Dermis blood vessel endothelial cell (primary cell): Measurements from ENCODE around the gene TIMM23. TPM values are rescaled to one million over a fixed set of nuclear protein-coding genes. Genes with fewer than 3 reads are reported as not detected.
A peak's percentile ranks its signal among the peaks of the same experiment; 100 is the strongest.
"Not testable (repeated sequence)": the region's sequence is repeated elsewhere in the genome, so short reads cannot be mapped to it uniquely, and the experiment has no call there.

ENCODE experiments used
- DNase-seq: peaks from one replicate; pipeline ENCODE4 v3.0.0; 2010
- total RNA-seq: library from RNA; depleted of rRNA; stranded (reverse); fragments of >200 nt; gene quantifications from 2 replicates; pipeline ENCODE4 v1.2.3, GENCODE V29; 2014

The TIMM23 gene
- total RNA-seq, 1 donor from 2014 or later, result 71.5 TPM

GRCh38 chr10:45997994-45998763, 25.9 kb downstream of the TIMM23 start:
- no peak for DNase-seq

DNA sequence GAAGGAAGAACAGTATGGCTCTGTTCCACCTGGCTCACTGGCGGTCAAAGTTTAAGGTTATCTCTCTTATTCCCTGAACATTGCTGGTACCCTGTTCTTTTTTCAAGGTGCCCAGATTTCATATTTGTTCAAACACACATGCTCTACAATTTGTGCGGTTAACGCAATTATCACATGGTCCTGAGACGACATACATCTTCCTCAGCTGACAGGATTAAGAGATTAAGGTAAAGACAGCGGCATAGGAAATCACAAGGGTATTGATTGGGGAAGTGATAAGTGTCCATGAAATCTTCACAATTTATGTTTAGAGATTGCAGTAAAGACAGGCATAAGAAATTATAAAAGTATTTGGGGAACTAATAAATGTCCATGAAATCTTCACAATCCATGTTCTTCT, 27.7 kb downstream of the TIMM23 start:
- not testable (repeated sequence) for DNase-seq

DNA sequence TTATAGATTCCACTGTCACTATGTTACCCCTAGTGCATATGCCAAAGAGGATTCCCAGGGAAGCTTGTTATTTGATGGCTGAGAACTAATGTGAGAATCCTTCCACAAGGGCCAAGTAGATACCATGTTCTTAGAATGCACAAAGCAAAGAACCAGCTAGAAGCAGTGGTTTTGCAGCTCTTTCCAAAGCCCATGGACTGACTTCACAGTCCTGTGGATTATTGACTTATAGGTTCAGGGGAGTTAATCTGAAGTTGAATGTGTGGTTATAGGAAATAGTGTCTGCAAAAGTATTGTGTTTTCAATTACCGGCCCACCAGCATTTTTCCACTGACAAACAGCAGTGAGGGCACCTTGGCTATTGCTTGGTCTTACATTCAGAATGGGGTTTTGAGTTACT, 28.2 kb downstream of the TIMM23 start:
- DNase-seq, result no peak

DNA sequence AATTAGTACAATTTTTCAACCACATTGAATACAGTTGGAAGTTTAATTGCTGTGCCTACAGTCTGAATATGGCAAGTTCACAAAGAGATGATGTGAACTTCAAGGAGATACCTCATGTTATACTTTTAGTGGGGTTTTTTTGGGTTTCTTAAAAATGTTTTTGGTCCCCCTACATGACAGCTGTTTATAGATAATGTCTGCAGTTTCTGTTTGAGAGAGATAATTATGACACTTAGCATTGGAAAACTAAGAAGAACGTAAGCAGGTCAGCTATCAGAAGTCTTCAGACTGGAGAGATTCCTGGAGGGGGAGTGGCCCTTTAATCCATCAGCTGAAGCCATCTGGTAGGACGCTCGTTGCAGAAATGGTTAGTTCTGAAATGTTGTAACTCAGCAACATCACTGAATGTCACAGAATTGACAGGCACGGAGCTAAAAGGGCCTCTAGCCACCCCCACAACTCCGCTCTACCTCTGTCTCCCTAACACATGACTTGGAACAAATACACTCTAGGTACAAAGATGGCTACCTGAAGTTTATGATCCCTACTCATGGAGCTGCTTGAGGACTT, 29.0 kb downstream of the TIMM23 start:
- DNase-seq, result no peak

- DNase-seq, result not testable (repeated sequence)
Measured at GRCh38 chr10:46002189-46002687, 29.9 kb downstream of the TIMM23 start.

GRCh38 chr10:46002916-46003693, 30.8 kb downstream of the TIMM23 start:
- no peak for DNase-seq

- DNase-seq, result no peak
Measured at GRCh38 chr10:46004963-46005362, 32.7 kb downstream of the TIMM23 start.

- DNase-seq, result no peak
Measured at GRCh38 chr10:46005383-46005782, 33.1 kb downstream of the TIMM23 start.

DNA sequence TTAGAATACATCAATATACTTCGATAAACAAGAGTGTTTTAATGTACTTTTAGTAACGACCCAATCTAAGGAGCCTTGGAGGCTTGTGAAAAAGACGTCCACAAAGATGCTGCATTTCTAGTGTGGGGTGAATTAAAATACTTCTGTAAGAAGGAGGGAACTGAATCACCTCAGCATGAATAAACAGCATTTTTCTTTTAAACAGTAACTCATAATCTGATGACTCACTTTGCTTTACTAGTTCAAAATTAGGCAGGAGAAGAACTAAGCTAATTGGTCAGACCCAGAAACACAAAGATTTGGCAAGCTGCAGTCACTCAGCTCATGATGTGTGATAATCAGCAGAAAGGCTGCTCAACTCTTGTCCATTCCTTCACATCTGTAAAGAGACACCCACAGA, 33.9 kb downstream of the TIMM23 start:
- peak; percentile 6 for DNase-seq

DNA sequence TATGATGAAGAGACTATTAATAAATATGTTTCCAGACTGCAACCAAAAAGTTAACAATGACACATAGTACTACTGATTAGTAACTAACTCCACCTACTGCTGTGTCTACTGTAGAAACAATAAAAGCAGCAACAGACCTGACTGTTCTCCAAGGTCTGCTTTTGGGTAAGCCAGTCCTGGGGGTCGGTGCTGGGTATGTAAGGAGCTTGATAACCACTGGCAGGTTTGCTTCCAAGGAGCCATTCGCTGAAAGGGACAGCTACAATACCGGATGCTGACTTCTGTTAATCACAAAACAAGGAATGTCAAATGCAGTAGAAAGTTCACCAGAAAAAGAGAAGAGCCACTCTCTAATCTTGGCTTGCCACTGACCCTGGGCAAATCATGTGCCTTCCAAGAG, 40.5 kb downstream of the TIMM23 start:
- no peak for DNase-seq

- DNase-seq, result no peak
Measured at GRCh38 chr10:46014206-46014605, 41.9 kb downstream of the TIMM23 start.

GRCh38 chr10:46014683-46015405, 42.6 kb downstream of the TIMM23 start:
- no peak for DNase-seq

DNA sequence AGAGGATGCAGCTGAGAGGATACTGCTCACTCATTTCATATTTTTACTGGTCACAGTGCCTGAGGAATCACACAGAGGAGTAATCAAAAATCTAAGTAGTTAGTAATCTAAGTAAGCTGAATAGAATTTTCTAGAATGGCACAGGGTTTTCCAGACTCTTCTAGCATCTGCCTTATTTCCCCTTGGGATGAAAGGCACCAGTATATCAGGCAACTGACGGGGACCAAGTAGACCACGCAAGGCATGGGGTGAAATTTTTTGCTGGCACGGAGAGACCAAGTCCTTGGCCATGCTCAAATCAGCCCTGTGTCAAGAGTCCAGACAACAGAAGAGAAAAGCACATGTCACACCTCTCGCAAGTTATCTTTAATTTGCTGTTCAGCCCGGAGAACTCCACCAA, 43.9 kb downstream of the TIMM23 start:
- no peak for DNase-seq

GRCh38 chr10:46016811-46017210, 44.5 kb downstream of the TIMM23 start:
- DNase-seq, result no peak

- peak; percentile 47 for DNase-seq
Measured at GRCh38 chr10:46017733-46018132, 45.4 kb downstream of the TIMM23 start.

DNA sequence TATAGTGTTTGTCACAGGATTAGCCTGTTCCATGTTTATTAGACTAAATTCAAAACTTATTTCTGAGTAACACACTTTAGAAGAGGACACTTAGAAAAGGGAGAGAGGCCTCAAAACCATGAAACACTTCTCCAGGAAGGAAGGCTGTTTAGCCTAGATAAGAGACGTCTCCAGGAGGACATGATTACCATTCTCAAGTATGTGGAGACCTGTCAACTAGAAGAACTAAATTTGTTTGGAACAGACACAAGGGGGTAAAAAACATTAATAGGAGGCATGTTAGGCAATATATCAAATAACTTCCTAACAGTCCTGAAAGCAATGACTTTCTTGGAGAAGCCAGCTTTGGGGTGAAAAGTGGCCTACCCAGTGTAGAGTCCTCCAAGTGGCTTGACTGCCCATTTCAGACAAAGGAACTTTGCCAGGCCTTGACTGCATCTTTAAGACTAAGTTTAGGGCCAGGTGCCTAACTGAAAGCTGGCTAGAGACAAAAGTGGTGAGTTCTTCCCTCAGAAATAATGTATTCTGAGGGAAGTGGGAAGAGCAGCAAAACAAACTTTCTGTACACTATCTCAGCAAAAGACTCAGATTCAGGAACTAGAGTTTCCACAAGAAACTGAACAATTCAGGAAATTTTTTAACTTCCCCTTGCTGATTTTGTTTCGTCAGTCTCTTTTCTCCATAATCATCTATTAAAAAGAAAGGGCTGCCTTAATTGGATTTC, 46.3 kb downstream of the TIMM23 start:
- DNase-seq, result peak; percentile 76

DNA sequence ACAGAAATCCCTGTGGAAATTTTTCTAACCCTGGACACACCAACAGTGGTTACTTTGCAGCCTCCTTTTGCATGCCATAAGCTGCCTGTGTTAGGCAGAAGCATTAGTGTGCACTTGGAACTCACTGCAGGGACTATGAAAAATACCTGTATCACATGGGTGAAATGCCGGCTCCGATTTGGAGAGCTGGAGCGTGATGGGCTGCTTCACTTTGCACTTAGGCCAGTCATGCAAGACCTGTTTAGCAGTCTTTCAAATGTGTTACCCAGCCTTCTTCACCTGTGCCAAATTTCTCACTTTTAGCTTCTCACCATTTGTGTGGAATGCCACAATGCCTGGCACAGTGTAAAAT, 46.9 kb downstream of the TIMM23 start:
- no peak for DNase-seq

DNA sequence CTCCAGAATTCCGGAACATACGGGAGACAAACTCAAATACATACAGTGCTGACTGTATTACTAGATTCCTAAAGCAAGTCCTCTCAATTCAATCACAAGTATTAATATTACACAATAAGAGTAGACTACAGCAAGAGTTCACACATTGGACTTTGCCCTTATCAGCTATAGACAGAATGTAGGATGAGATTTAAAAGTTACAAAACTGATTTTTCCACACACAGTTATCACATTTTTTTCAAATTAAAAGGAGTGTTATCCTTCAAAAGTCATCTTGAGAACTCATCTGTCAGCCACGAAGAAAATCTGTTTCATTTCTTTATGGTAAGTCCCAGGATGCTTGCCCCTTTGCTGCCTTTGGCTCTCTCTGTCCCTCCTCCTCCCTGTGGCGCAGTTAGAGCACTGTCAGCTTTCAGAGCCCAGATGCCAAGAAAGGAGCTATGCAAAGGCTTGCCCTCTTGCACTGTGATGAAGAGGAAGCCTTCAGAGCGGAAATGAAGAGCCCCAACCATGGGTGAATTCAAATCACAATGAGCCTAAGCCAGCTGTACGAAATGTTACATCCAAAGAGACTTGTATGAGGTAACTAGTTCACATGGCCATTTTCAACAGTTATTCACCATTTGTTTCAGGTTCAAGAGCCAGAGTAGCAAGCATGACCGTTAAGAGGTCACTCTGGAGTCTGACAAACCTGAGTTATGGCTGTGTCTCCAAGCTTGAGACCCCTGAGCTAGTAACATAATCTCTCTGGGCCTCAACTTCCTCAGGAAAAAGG, 47.5 kb downstream of the TIMM23 start:
- DNase-seq, result peak; percentile 60

DNA sequence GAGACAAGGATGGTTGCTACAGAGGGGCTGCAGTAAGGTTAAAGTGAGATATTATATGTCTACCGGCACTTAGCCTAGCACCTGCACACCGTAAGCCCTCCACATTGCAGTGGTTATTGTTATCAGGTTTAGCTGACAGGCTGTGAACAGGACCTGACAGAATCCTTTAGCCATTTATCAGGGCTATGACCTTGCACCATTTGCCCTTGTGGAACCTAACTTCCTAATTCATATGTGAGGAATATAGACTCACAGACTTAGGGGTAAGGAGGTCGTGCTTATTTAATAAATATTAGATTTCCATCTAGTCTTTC, 48.0 kb downstream of the TIMM23 start:
- no peak for DNase-seq

DNA sequence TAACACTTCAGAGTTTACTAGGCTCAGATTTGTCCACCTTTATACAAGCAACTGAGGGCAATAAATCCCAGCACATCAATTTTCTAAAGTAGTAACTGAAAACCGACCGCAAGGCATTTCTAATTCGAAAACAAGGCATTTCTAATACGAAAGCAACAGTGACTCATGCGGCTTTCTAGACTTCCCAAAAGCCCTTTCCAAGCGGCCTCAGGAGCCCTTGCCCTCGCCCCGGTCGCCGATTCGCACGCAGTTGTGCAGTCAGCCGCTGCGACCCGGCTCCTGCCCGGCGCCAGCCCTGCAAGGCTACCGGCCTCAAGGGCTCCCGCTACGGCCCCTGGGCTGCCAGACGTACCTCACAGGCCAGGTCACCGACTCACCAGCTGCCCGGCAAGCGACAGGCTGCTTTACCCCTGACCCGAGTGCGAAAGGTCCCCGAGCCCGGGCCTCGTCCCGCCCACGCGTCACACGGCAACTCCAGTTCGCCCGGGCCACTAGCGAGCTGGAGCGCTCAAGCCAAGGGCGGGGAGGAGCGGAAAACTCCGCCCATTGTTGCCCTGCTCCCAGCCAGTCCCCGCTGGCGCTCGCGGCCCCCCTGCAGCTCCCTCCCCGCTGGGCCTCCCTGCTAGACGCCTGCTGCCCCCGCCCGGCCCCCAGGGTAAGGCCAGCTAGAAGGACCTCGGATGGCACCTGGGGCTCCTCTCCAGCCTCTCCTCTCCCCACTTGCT, 50.9 kb downstream of the TIMM23 start:
- peak; percentile 95 for DNase-seq

- DNase-seq, result no peak
Measured at GRCh38 chr10:46024948-46025347, 52.7 kb downstream of the TIMM23 start.
